ENCODE results near the gene RALA.
"Not testable (repeated sequence)": the region's sequence is repeated elsewhere in the genome, so short reads cannot be mapped to it uniquely, and the experiment has no call there.

Gene RALA

GRCh38 chr7:39688611-39689480, 65.5 kb downstream of the RALA start:
- DNase-seq: no peak

GRCh38 chr7:39691821-39692220, 68.4 kb downstream of the RALA start:
- DNase-seq: no peak

- not testable (repeated sequence) for DNase-seq
Observed at GRCh38 chr7:39693086-39693485, 69.7 kb downstream of the RALA start.

- DNase-seq: no peak
Observed at GRCh38 chr7:39693812-39694211, 70.4 kb downstream of the RALA start.

GRCh38 chr7:39695852-39696586, 72.6 kb downstream of the RALA start:
- DNase-seq: no peak

- no peak for DNase-seq
Observed at GRCh38 chr7:39696631-39697030, 73.3 kb downstream of the RALA start.

- no peak for DNase-seq
Observed at GRCh38 chr7:39697483-39697882, 74.1 kb downstream of the RALA start.

GRCh38 chr7:39700165-39700564, 76.8 kb downstream of the RALA start:
- no peak for DNase-seq

GRCh38 chr7:39700932-39701331, 77.6 kb downstream of the RALA start:
- no peak for DNase-seq

- DNase-seq: no peak
Observed at GRCh38 chr7:39702133-39702532, 78.8 kb downstream of the RALA start.

GRCh38 chr7:39703144-39703543, 79.8 kb downstream of the RALA start:
- DNase-seq: no peak

GRCh38 chr7:39709029-39709428, 85.7 kb downstream of the RALA start:
- DNase-seq: no peak

GRCh38 chr7:39709768-39710311, 86.5 kb downstream of the RALA start:
- DNase-seq: no peak

- DNase-seq: no peak
Observed at GRCh38 chr7:39712751-39713150, 89.4 kb downstream of the RALA start.

- no peak for DNase-seq
Observed at GRCh38 chr7:39714447-39715091, 91.2 kb downstream of the RALA start.

- no peak for DNase-seq
Observed at GRCh38 chr7:39720586-39720985, 97.2 kb downstream of the RALA start.

GRCh38 chr7:39721345-39721744, 98.0 kb downstream of the RALA start:
- DNase-seq: no peak

GRCh38 chr7:39721919-39722597, 98.7 kb downstream of the RALA start:
- no peak for DNase-seq

GRCh38 chr7:39727231-39728012, 104.0 kb downstream of the RALA start:
- no peak for DNase-seq

GRCh38 chr7:39732837-39733804, 109.7 kb downstream of the RALA start:
- DNase-seq: peak; percentile 99
